ENCODE results near the gene ZMAT3. TPM values are rescaled to one million over a fixed set of nuclear protein-coding genes. Genes with fewer than 3 reads are reported as not detected.

ZMAT3 gene
- total and polyA plus RNA-seq, 4 donors, result 1.9 to 5.4 (median 2.8) TPM

- Histone ChIP-seq H3K36me3 (ENCODE audit: control insufficient read depth in 4 of 4, insufficient read depth in 3 of 4, low read depth in 1 of 4, low read length in 3 of 4) (peaks cover 0 to 3% (median 0%) of the 10 kb centered on the region in 4 donors), H3K27ac (ENCODE audit: low read depth in 1 of 2, low read length in 2 of 2) (no peak overlapping the region)
Observed at GRCh38 chr3:179038216-179038898, 33.3 kb downstream of the ZMAT3 start.

More at GRCh38 chr3:179038216-179038898, 33.3 kb downstream of the ZMAT3 start:
- no peaks in the 10 kb centered on the region for H3K27me3 ChIP-seq (ENCODE audit: control insufficient read depth in 4 of 4, insufficient read depth in 4 of 4, low read length in 3 of 4)
- DNase-seq (ENCODE audit: low spot score), result no peak
- no peaks in the 10 kb centered on the region for H3K4me1 ChIP-seq (ENCODE audit: control insufficient read depth in 4 of 4, insufficient read depth in 4 of 4, low read length in 3 of 4)
- H3K9me3 ChIP-seq (ENCODE audit: control insufficient read depth in 4 of 4, low read length in 3 of 4), result no peaks in the 10 kb centered on the region
- no peak overlapping the region for H3K9ac ChIP-seq (ENCODE audit: low read depth in 1 of 2, low read length in 2 of 2)
- no peak for TF ChIP-seq RXRA (IDR thresholded peaks at IDR 0.05)
- no peak for TF ChIP-seq JUND (IDR thresholded peaks at IDR 0.05)
- TF ChIP-seq TAF1 (conservative IDR thresholded peaks at IDR 0.05), result no peak
- no peak for TF ChIP-seq GABPA (IDR thresholded peaks at IDR 0.05 in 1 of 2, conservative IDR thresholded peaks at IDR 0.05 in 1 of 2)
- TF ChIP-seq, protein P1, sequence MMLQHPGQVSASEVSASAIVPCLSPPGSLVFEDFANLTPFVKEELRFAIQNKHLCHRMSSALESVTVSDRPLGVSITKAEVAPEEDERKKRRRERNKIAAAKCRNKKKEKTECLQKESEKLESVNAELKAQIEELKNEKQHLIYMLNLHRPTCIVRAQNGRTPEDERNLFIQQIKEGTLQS (IDR thresholded peaks at IDR 0.05), result no peak
- TF ChIP-seq SP1 (IDR thresholded peaks at IDR 0.05), result no peak
- no peak for TF ChIP-seq CTCF (IDR thresholded peaks at IDR 0.05; ENCODE audit: low read depth, low read length, missing input control)
- TF ChIP-seq HNF4G (IDR thresholded peaks at IDR 0.05), result no peak
- no peak for TF ChIP-seq YY1 (IDR thresholded peaks at IDR 0.05)
- no peak for TF ChIP-seq FOXA1 (IDR thresholded peaks at IDR 0.05)
- TF ChIP-seq MAX (IDR thresholded peaks at IDR 0.05), result no peak
- no peak for TF ChIP-seq HNF4A (conservative IDR thresholded peaks at IDR 0.05)
- TF ChIP-seq FOXA2 (IDR thresholded peaks at IDR 0.05), result no peak
- TF ChIP-seq NR2F2 (IDR thresholded peaks at IDR 0.05), result no peak
- TF ChIP-seq ZBTB33 (IDR thresholded peaks at IDR 0.05), result no peak
- no peak for TF ChIP-seq RAD21 (IDR thresholded peaks at IDR 0.05)
- TF ChIP-seq, protein P2, sequence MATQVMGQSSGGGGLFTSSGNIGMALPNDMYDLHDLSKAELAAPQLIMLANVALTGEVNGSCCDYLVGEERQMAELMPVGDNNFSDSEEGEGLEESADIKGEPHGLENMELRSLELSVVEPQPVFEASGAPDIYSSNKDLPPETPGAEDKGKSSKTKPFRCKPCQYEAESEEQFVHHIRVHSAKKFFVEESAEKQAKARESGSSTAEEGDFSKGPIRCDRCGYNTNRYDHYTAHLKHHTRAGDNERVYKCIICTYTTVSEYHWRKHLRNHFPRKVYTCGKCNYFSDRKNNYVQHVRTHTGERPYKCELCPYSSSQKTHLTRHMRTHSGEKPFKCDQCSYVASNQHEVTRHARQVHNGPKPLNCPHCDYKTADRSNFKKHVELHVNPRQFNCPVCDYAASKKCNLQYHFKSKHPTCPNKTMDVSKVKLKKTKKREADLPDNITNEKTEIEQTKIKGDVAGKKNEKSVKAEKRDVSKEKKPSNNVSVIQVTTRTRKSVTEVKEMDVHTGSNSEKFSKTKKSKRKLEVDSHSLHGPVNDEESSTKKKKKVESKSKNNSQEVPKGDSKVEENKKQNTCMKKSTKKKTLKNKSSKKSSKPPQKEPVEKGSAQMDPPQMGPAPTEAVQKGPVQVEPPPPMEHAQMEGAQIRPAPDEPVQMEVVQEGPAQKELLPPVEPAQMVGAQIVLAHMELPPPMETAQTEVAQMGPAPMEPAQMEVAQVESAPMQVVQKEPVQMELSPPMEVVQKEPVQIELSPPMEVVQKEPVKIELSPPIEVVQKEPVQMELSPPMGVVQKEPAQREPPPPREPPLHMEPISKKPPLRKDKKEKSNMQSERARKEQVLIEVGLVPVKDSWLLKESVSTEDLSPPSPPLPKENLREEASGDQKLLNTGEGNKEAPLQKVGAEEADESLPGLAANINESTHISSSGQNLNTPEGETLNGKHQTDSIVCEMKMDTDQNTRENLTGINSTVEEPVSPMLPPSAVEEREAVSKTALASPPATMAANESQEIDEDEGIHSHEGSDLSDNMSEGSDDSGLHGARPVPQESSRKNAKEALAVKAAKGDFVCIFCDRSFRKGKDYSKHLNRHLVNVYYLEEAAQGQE (IDR thresholded peaks at IDR 0.05), result no peak
- TF ChIP-seq EGR1 (IDR thresholded peaks at IDR 0.05; ENCODE audit: low read depth in 2 of 2), result no peak
- no peak overlapping the region for H3K4me3 ChIP-seq (ENCODE audit: low read depth in 1 of 3, low read length in 3 of 3)
- WGBS, result 96% methylated on average over 12 of the region's 12 CpGs

Measured in liver (tissue), 9 donors.